SK-N-SH treated with all-trans-retinoic acid at 6 μM for 48 hours (cell line): ENCODE results near the gene WNK3.

Source experiments
- ZFP3 ChIP-seq: fragments of 250-450 bp; sonication (Bioruptor Pico); IDR thresholded peaks from 2 replicates; pipeline ENCODE4 v1.5.0; 2020; ENCODE audit warnings: mild to moderate bottlenecking, moderate library complexity
- ZFP30 ChIP-seq: fragments of 450-650 bp; formaldehyde crosslinking; IDR thresholded peaks from 2 replicates; pipeline ENCODE4 v1.5.0; 2022; ENCODE audit warnings: mild to moderate bottlenecking, moderate library complexity
- TF ChIP-seq, protein P1 (sequence below): fragments of 250-450 bp; sonication (Bioruptor Pico); IDR thresholded peaks from 2 replicates; pipeline ENCODE4 v1.8.0; 2020; ENCODE audit warnings: mild to moderate bottlenecking, moderate library complexity, borderline replicate concordance
- TF ChIP-seq, protein P2 (sequence below): fragments of 250-450 bp; sonication (Bioruptor Pico); IDR thresholded peaks from 2 replicates; pipeline ENCODE4 v1.8.0; 2021; ENCODE audit warnings: low read depth, mild to moderate bottlenecking, moderate library complexity, borderline replicate concordance

DNA sequence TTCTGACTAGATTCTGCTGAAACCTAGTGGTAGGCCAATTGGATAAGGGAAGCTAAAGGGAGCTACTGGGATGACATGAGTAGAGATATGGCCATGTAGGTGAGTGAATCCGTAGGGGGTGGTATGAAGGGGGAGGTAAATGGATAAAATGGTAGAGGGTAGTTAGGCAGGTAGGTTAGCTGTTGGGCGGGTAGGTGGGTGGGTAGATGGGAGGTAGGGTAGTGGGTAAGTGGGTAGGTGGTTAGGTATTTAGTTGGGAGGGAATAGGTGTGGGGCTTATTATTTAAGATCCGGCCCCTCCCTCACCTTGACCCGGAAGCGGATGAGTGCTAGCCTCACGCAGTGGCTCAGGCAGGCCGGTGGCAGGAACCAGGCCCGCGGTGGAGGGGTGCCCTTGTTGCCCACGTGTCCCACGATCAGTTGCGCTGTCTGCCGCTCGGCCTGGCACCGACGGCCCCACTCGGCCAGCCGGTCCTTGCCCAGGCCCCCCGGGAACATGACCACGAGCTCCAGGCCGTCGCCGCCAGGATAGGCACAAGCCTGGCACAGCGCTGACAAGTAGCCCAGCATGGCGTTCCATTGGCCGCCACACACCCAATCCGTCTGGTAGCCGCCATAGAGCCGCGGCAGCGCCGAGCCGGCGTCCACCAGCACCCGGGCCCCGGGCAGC is 175.5 kb downstream of the WNK3 start:
- TF ChIP-seq ZFP30, result no peak
- TF ChIP-seq ZFP3, result no peak
- TF ChIP-seq, protein P1, sequence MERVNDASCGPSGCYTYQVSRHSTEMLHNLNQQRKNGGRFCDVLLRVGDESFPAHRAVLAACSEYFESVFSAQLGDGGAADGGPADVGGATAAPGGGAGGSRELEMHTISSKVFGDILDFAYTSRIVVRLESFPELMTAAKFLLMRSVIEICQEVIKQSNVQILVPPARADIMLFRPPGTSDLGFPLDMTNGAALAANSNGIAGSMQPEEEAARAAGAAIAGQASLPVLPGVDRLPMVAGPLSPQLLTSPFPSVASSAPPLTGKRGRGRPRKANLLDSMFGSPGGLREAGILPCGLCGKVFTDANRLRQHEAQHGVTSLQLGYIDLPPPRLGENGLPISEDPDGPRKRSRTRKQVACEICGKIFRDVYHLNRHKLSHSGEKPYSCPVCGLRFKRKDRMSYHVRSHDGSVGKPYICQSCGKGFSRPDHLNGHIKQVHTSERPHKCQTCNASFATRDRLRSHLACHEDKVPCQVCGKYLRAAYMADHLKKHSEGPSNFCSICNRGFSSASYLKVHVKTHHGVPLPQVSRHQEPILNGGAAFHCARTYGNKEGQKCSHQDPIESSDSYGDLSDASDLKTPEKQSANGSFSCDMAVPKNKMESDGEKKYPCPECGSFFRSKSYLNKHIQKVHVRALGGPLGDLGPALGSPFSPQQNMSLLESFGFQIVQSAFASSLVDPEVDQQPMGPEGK (CRISPR knock-in tag), result no peak
- TF ChIP-seq, protein P2, sequence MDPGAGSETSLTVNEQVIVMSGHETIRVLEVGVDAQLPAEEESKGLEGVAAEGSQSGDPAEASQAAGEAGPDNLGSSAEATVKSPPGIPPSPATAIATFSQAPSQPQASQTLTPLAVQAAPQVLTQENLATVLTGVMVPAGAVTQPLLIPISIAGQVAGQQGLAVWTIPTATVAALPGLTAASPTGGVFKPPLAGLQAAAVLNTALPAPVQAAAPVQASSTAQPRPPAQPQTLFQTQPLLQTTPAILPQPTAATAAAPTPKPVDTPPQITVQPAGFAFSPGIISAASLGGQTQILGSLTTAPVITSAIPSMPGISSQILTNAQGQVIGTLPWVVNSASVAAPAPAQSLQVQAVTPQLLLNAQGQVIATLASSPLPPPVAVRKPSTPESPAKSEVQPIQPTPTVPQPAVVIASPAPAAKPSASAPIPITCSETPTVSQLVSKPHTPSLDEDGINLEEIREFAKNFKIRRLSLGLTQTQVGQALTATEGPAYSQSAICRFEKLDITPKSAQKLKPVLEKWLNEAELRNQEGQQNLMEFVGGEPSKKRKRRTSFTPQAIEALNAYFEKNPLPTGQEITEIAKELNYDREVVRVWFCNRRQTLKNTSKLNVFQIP (CRISPR knock-in tag), result no peak
